A673 (cell line): ENCODE data around the gene DNAJC28.

Source experiments
- CTCF ChIP-seq: fragments of 300-800, 200-600 bp; sonication (generic); conservative IDR thresholded peaks from 2 replicates; pipeline ENCODE4 v1.5.1; 2017; ENCODE audit warnings: low read depth, mild to moderate bottlenecking, antibody characterized with exemption, low read length, moderate library complexity, mixed read lengths
- EZH2 ChIP-seq: fragments of 200-600 bp; sonication (generic); IDR thresholded peaks from 2 replicates; pipeline ENCODE4 v1.6.1; 2017; ENCODE audit warnings: borderline replicate concordance, low read depth, mild to moderate bottlenecking, mixed read lengths, antibody characterized with exemption, low read length; ENCODE audit not compliant: poor library complexity, severe bottlenecking

GRCh38 chr21:33441489-33442477 is 49.7 kb downstream of the DNAJC28 start:
- no peak for TF ChIP-seq EZH2
- TF ChIP-seq CTCF: no peak
